OCI-LY7 (cell line): ENCODE data around the gene SYVN1. TPM values are rescaled to one million over a fixed set of nuclear protein-coding genes. Genes with fewer than 3 reads are reported as not detected.

ENCODE experiments used
- BruUV-seq: library from RNA; stranded (reverse); fragments of 400-500 nt; replicated peaks from 2 replicates; lab custom pipeline; 2021; lab: Mats Ljungman, UMichigan
- CTCF ChIA-PET: fragments of 300-600 bp; sonication (Branson Sonifier 250); formaldehyde crosslinking; loops from one replicate; lab custom pipeline; 2022; ENCODE audit warnings: antibody characterized with exemption; ENCODE audit not compliant: unreplicated experiment; lab: Charles Lee
- POLR2A ChIA-PET: fragments of 300-600 bp; sonication (Branson Sonifier 250); formaldehyde crosslinking; loops from one replicate; lab custom pipeline; 2022; ENCODE audit warnings: antibody characterized with exemption; lab: Charles Lee
- DNase-seq: peaks from one replicate; pipeline ENCODE4 v3.0.0-alpha.2; 2015; ENCODE audit warnings: low spot score
- H2AFZ ChIP-seq: fragments of 200-600 bp; sonication (generic), shearing (Covaris generic); 2 replicates; pipeline ENCODE4 v1.6.1; 2014; ENCODE audit warnings: mild to moderate bottlenecking, antibody characterized with exemption, low read length, moderate library complexity
- H3K27ac ChIP-seq: fragments of 200-600 bp; sonication (generic); 2 replicates; pipeline ENCODE4 v1.5.1; 2014; ENCODE audit warnings: mixed run types, low read depth, mild to moderate bottlenecking, moderate library complexity, low read length, inconsistent platforms; ENCODE audit not compliant: poor library complexity, severe bottlenecking
- H3K36me3 ChIP-seq: fragments of 200-600 bp; sonication (generic); 2 replicates; pipeline ENCODE4 v1.6.1; 2014; ENCODE audit warnings: mild to moderate bottlenecking, antibody characterized with exemption, low read length, moderate library complexity, mixed read lengths; ENCODE audit not compliant: insufficient read depth
- H3K4me1 ChIP-seq: fragments of 200-600 bp; sonication (generic); 2 replicates; pipeline ENCODE4 v1.5.1; 2014; ENCODE audit warnings: mild to moderate bottlenecking, low read length; ENCODE audit not compliant: insufficient read depth, poor library complexity, severe bottlenecking
- H3K4me2 ChIP-seq: fragments of 200-600 bp; sonication (generic); 2 replicates; pipeline ENCODE4 v1.6.1; 2014; ENCODE audit warnings: mild to moderate bottlenecking, low read length
- H3K4me3 ChIP-seq: fragments of 200-600 bp; sonication (generic); 2 replicates; pipeline ENCODE4 v1.5.1; 2014; ENCODE audit warnings: mild to moderate bottlenecking, low read depth, low read length; ENCODE audit not compliant: poor library complexity, severe bottlenecking
- H3K79me2 ChIP-seq: fragments of 200-600 bp; sonication (generic); 2 replicates; pipeline ENCODE4 v1.6.1; 2016; ENCODE audit warnings: low read depth, mild to moderate bottlenecking, low read length, moderate library complexity, mixed read lengths; ENCODE audit not compliant: insufficient read depth
- H3K9me2 ChIP-seq: fragments of 200-600 bp; sonication (generic); 2 replicates; pipeline ENCODE4 v1.6.1; 2016; ENCODE audit warnings: mild to moderate bottlenecking, low read length, mixed read lengths; ENCODE audit not compliant: insufficient read depth
- H3K9me3 ChIP-seq: fragments of 200-600 bp; sonication (generic); 2 replicates; pipeline ENCODE4 v1.6.1; 2014; ENCODE audit warnings: mild to moderate bottlenecking, mixed run types, low read length, mixed read lengths
- H4K20me1 ChIP-seq: fragments of 200-600 bp; sonication (generic); 2 replicates; pipeline ENCODE4 v1.6.1; 2014; ENCODE audit warnings: mild to moderate bottlenecking, antibody characterized with exemption, low read length, moderate library complexity, mixed read lengths; ENCODE audit not compliant: insufficient read depth
- CTCF ChIP-seq: fragments of 200-600 bp; sonication (generic); conservative IDR thresholded peaks from 2 replicates; pipeline ENCODE4 v1.5.1; 2014; ENCODE audit warnings: mild to moderate bottlenecking, antibody characterized with exemption, low read length, moderate library complexity, mixed read lengths
- EZH2phosphoT487 ChIP-seq: fragments of 200-600 bp; sonication (generic); IDR thresholded peaks from 2 replicates; pipeline ENCODE4 v1.6.1; 2018; ENCODE audit warnings: low read depth, borderline replicate concordance, mild to moderate bottlenecking, mixed run types, antibody characterized with exemption, low read length, moderate library complexity, mixed read lengths
- intact Hi-C: fragments of 100-400 bp; cut with micrococcal nuclease; formaldehyde crosslinking; loops from one replicate; pipeline ENCODE4 v1.10.0; 2022; ENCODE audit not compliant: unreplicated experiment
- total RNA-seq, 2 experiments: library from RNA; depleted of rRNA in 1 of 2; stranded (reverse); fragments of >200 nt in 1 of 2; shearing (Covaris generic) in 1 of 2; gene quantifications; 2 replicates each; pipeline ENCODE4 v1.2.3, GENCODE V29; 2014 to 2022

SYVN1 gene
- total RNA-seq, 2 experiments from 2014 or later = 134 to 310 TPM

- CTCF ChIA-PET = no interaction called here
- Histone ChIP-seq H3K9me3 (no peaks in the 10 kb centered on the region), H2AFZ (peak within 1 kb of the TSS; percentile 99), H3K79me2 (no peaks in the 10 kb centered on the region), H3K4me3 (no peak within 1 kb of the TSS), H4K20me1 (no peaks in the 10 kb centered on the region), H3K27ac (peak within 1 kb of the TSS; percentile 54), H3K36me3 (no peaks in the 10 kb centered on the region), H3K4me1 (peaks cover 36% of the 10 kb centered on the region), H3K9me2 (no peaks in the 10 kb centered on the region), H3K4me2 (peak within 1 kb of the TSS; percentile 38)
- DNase-seq = no peak
- no TSS peak for BruUV-seq
- POLR2A ChIA-PET = interaction anchor here (0.8 to 2.2 kb wide), 3 partner anchors 26 to 36 kb away, joined by 3 to 16 read pairs (median 3); partner anchors contain the start of gene SYVN1
- intact Hi-C loops = no loop called here
- TF ChIP-seq EZH2phosphoT487 = no peak
- TF ChIP-seq CTCF = no peak
Observed at GRCh38 chr11:65170058-65170534, 35.8 kb upstream of the SYVN1 start, which contains the start of gene SPDYC. Gene SPDYC, plus strand, starts transcription at chr11:65170233. Its CDS starts 1,125 bp downstream, at chr11:65171358.

- Histone ChIP-seq H3K9me3 (no peaks in the 10 kb centered on the region), H3K79me2 (no peaks in the 10 kb centered on the region), H3K9me2 (no peaks in the 10 kb centered on the region), H2AFZ (peak overlapping the region; percentile 99), H3K4me1 (peaks cover 32% of the 10 kb centered on the region), H3K4me3 (no peak overlapping the region), H3K27ac (peak overlapping the region; percentile 54), H3K4me2 (peak overlapping the region; percentile 38), H4K20me1 (no peaks in the 10 kb centered on the region), H3K36me3 (no peaks in the 10 kb centered on the region)
- ChIA-PET CTCF (no interaction called here), POLR2A (interaction anchor here (0.6 to 2.2 kb wide), 8 partner anchors 9 to 81 kb away, joined by 3 to 16 read pairs (median 4); partner anchors contain the start of gene SYVN1)
- no TSS peak for BruUV-seq
- intact Hi-C loops = loop anchor here (5.0 kb wide), 1 partner anchor 37 kb away; the partner anchor contains the start of gene SYVN1
- TF ChIP-seq CTCF (no peak), EZH2phosphoT487 (no peak)
- DNase-seq = peak; percentile 48
Observed at GRCh38 chr11:65169164-65169641, 34.9 kb upstream of the SYVN1 start.

- Histone ChIP-seq H2AFZ (no peak overlapping the region), H3K36me3 (no peaks in the 10 kb centered on the region), H3K27ac (no peak overlapping the region), H3K4me1 (peaks cover 32% of the 10 kb centered on the region), H3K4me3 (no peak overlapping the region), H3K4me2 (no peak overlapping the region), H3K9me2 (no peaks in the 10 kb centered on the region), H3K9me3 (no peaks in the 10 kb centered on the region), H3K79me2 (no peaks in the 10 kb centered on the region), H4K20me1 (no peaks in the 10 kb centered on the region)
- intact Hi-C loops = loop anchor here (5.0 kb wide), 1 partner anchor 35 kb away; the partner anchor contains the start of gene SYVN1
- ChIA-PET POLR2A (interaction anchor here (0.8 kb wide), 1 partner anchor 32 kb away, joined by 3 read pairs; no protein-coding TSS in a partner anchor), CTCF (no interaction called here)
- no peak for DNase-seq
- TF ChIP-seq EZH2phosphoT487 (no peak), CTCF (no peak)
- BruUV-seq = no TSS peak
Observed at GRCh38 chr11:65167656-65168055, 33.3 kb upstream of the SYVN1 start.
